SU-DHL-6 (cell line): Measurements from ENCODE around the gene ATG2A.
"Not testable (repeated sequence)": the region's sequence is repeated elsewhere in the genome, so short reads cannot be mapped to it uniquely, and the experiment has no call there.

Experiments
- H2AFZ ChIP-seq: fragments of 200-600 bp; sonication (generic); 2 replicates; pipeline ENCODE4 v1.6.1; 2014; ENCODE audit warnings: low read depth, mild to moderate bottlenecking, moderate library complexity, mixed read lengths, antibody characterized with exemption, low read length; ENCODE audit not compliant: severe bottlenecking
- H3F3A ChIP-seq: fragments of 200-600 bp; shearing (Covaris generic); 2 replicates; pipeline ENCODE4 v1.6.0; 2016; ENCODE audit warnings: antibody characterized with exemption, mild to moderate bottlenecking; ENCODE audit not compliant: insufficient read depth
- H3K27ac ChIP-seq: fragments of 200-600 bp; sonication (generic); 2 replicates; pipeline ENCODE4 v1.5.1; 2016; ENCODE audit warnings: low read depth, mild to moderate bottlenecking, low read length, moderate library complexity, mixed read lengths
- H3K27me3 ChIP-seq: fragments of 200-600 bp; sonication (generic), shearing (Covaris generic); 2 replicates; pipeline ENCODE4 v1.6.0; 2014; ENCODE audit warnings: mild to moderate bottlenecking, low read length
- H3K36me3 ChIP-seq: fragments of 200-600 bp; sonication (generic); 2 replicates; pipeline ENCODE4 v1.6.1; 2014; ENCODE audit warnings: mild to moderate bottlenecking, low read length, mixed read lengths
- H3K4me2 ChIP-seq: fragments of 300-600, 200-600 bp; shearing (Covaris generic), sonication (generic); 2 replicates; pipeline ENCODE4 v1.6.0; 2014; ENCODE audit warnings: low read length, low read depth, mild to moderate bottlenecking; ENCODE audit not compliant: poor library complexity, severe bottlenecking
- H3K4me3 ChIP-seq: fragments of 200-600 bp; sonication (generic); 2 replicates; pipeline ENCODE4 v1.5.1; 2014; ENCODE audit warnings: antibody characterized with exemption, low read length, mild to moderate bottlenecking, mixed read lengths; ENCODE audit not compliant: insufficient read depth, poor library complexity, severe bottlenecking
- H3K79me2 ChIP-seq: fragments of 200-600 bp; sonication (generic); 2 replicates; pipeline ENCODE4 v1.6.1; 2014; ENCODE audit warnings: mild to moderate bottlenecking, low read length, moderate library complexity; ENCODE audit not compliant: insufficient read depth
- H3K9ac ChIP-seq: fragments of 200-600 bp; sonication (generic); 2 replicates; pipeline ENCODE4 v1.7.0; 2014; ENCODE audit warnings: mild to moderate bottlenecking, low read length
- H3K9me2 ChIP-seq: fragments of 200-600 bp; sonication (generic); replicated peaks from 2 replicates; pipeline ENCODE4 v1.6.1; 2014; ENCODE audit warnings: low read length; ENCODE audit not compliant: insufficient read depth
- H3K9me3 ChIP-seq: fragments of 200-600 bp; sonication (generic); 2 replicates; pipeline ENCODE4 v1.6.1; 2014; ENCODE audit warnings: low read length, mixed read lengths; ENCODE audit not compliant: insufficient read depth
- H4K20me1 ChIP-seq: fragments of 200-600 bp; sonication (generic); 2 replicates; pipeline ENCODE4 v1.6.1; 2014; ENCODE audit warnings: low read depth, mild to moderate bottlenecking, antibody characterized with exemption, low read length, moderate library complexity, mixed read lengths
- CTCF ChIP-seq: fragments of 200-600 bp; sonication (generic); IDR thresholded peaks from one replicate; pipeline ENCODE4 v1.5.1; 2017; ENCODE audit warnings: antibody characterized with exemption, mild to moderate bottlenecking, low read length, moderate library complexity; ENCODE audit not compliant: insufficient read depth, poor library complexity, severe bottlenecking
- EZH2phosphoT487 ChIP-seq: fragments of 200-600 bp; sonication (generic), shearing (Covaris generic); conservative IDR thresholded peaks from 2 replicates; pipeline ENCODE4 v1.6.1; 2018; ENCODE audit warnings: mild to moderate bottlenecking, antibody characterized with exemption, low read length, moderate library complexity, mixed read lengths

Gene ATG2A

GRCh38 chr11:64848214-64848825 is 68.7 kb downstream of the ATG2A start:
- H4K20me1 ChIP-seq = no peaks in the 10 kb centered on the region
- peak overlapping the region; percentile 67 for H3K9ac ChIP-seq
- H3K27ac ChIP-seq = peak overlapping the region; percentile 100
- H3K79me2 ChIP-seq = no peaks in the 10 kb centered on the region; the same call in 1 of the 2 replicates
- H3K9me3 ChIP-seq = no peaks in the 10 kb centered on the region
- peak overlapping the region; percentile 94 for H3K4me2 ChIP-seq
- no peak overlapping the region for H3K4me3 ChIP-seq
- H3K9me2 ChIP-seq = no peaks in the 10 kb centered on the region
- H3K27me3 ChIP-seq = no peaks in the 10 kb centered on the region
- H2AFZ ChIP-seq = no peak overlapping the region
- peaks cover 67% of the 10 kb centered on the region for H3F3A ChIP-seq
- no peak for TF ChIP-seq EZH2phosphoT487
- TF ChIP-seq CTCF = no peak
- no peaks in the 10 kb centered on the region for H3K36me3 ChIP-seq

- no peaks in the 10 kb centered on the region; the same call in 1 of the 2 replicates for H3K79me2 ChIP-seq
- no peaks in the 10 kb centered on the region for H4K20me1 ChIP-seq
- peak overlapping the region; percentile 100 for H3K27ac ChIP-seq
- H3K9me3 ChIP-seq = no peaks in the 10 kb centered on the region
- TF ChIP-seq EZH2phosphoT487 = no peak
- TF ChIP-seq CTCF = peak; percentile 92
- H3K36me3 ChIP-seq = no peaks in the 10 kb centered on the region
- H3K4me2 ChIP-seq = peak overlapping the region; percentile 94
- peak overlapping the region; percentile 67 for H3K9ac ChIP-seq
- H2AFZ ChIP-seq = no peak overlapping the region
- H3F3A ChIP-seq = peaks cover 55% of the 10 kb centered on the region
- no peak overlapping the region for H3K4me3 ChIP-seq
- H3K9me2 ChIP-seq = no peaks in the 10 kb centered on the region
- no peaks in the 10 kb centered on the region for H3K27me3 ChIP-seq
These were observed 69.9 kb downstream of the ATG2A start for GRCh38 chr11:64846998-64847666.

- not testable (repeated sequence) for H3K4me3 ChIP-seq, H3K27ac ChIP-seq, H3K4me2 ChIP-seq, H3K9ac ChIP-seq, H4K20me1 ChIP-seq, H2AFZ ChIP-seq, H3K27me3 ChIP-seq, H3K36me3 ChIP-seq, H3K9me3 ChIP-seq, H3K9me2 ChIP-seq, H3K79me2 ChIP-seq
- peaks cover 41% of the 10 kb centered on the region for H3F3A ChIP-seq
These were observed 71.3 kb downstream of the ATG2A start for GRCh38 chr11:64845776-64846129.

- Histone ChIP-seq H3K36me3 (no peaks in the 10 kb centered on the region), H3F3A (peaks cover 37% of the 10 kb centered on the region), H2AFZ (peak overlapping the region; percentile 50), H3K9me3 (no peaks in the 10 kb centered on the region), H3K4me2 (peak overlapping the region; percentile 72), H3K9ac (peak overlapping the region; percentile 70), H3K79me2 (no peaks in the 10 kb centered on the region; the same call in 1 of the 2 replicates), H4K20me1 (no peaks in the 10 kb centered on the region), H3K27ac (peak overlapping the region; percentile 62), H3K27me3 (no peaks in the 10 kb centered on the region), H3K4me3 (peak overlapping the region; percentile 64), H3K9me2 (no peaks in the 10 kb centered on the region)
- TF ChIP-seq EZH2phosphoT487 (no peak), CTCF (no peak)
These were observed 71.8 kb downstream of the ATG2A start for GRCh38 chr11:64845129-64845775.
